Testis (tissue), 2 donors: Measurements from ENCODE around the gene IRF9.
"Not testable (repeated sequence)": the region's sequence is repeated elsewhere in the genome, so short reads cannot be mapped to it uniquely, and the experiment has no call there.

Source experiments
- POLR2A ChIP-seq: fragments of 450-650 bp; IDR thresholded peaks from one replicate; pipeline ENCODE4 v1.6.1; 2017; ENCODE audit warnings: antibody characterized with exemption, mild to moderate bottlenecking, moderate library complexity
- TF ChIP-seq, protein P1 (sequence below), 3 experiments: fragments of 450-650 bp in 2 of 3; fragments of 200-600 bp in 1 of 3; sonication (generic) in 1 of 3; IDR thresholded peaks; one replicate each; pipeline ENCODE4 v1.5.1; 2016 to 2019; ENCODE audit warnings: antibody characterized with exemption in 3 of 3, mild to moderate bottlenecking in 2 of 3, moderate library complexity in 1 of 3

DNA sequence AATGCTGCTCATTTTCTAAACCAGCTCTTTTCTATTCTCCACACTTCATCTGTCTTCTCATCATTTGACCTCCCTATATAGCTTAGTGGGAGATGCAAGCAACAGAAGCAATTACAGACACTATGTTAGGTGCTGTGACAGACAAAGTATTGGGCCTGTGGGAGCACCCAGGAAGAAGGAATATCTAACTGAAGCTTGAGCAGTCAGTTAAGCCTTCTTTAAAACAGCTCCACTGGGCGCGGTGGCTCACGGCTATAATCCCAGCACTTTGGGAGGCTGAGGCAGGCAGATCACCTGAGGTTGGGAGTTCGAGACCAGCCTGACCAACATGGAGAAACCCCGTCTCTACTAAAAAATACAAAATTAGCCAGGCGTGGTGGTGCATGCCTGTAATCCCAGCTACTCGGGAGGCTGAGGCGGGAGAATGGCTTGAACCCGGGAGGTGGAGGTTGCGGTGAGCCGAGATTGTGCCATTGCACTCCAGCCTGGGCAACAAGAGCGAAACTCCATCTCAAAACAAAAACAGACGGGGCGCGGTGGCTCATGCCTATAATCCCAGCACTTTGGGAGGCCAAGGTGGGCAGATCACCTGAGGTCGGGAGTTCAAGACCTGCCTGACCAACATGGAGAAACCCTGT lies 42.3 kb downstream of the IRF9 start:
- TF ChIP-seq, protein P1, sequence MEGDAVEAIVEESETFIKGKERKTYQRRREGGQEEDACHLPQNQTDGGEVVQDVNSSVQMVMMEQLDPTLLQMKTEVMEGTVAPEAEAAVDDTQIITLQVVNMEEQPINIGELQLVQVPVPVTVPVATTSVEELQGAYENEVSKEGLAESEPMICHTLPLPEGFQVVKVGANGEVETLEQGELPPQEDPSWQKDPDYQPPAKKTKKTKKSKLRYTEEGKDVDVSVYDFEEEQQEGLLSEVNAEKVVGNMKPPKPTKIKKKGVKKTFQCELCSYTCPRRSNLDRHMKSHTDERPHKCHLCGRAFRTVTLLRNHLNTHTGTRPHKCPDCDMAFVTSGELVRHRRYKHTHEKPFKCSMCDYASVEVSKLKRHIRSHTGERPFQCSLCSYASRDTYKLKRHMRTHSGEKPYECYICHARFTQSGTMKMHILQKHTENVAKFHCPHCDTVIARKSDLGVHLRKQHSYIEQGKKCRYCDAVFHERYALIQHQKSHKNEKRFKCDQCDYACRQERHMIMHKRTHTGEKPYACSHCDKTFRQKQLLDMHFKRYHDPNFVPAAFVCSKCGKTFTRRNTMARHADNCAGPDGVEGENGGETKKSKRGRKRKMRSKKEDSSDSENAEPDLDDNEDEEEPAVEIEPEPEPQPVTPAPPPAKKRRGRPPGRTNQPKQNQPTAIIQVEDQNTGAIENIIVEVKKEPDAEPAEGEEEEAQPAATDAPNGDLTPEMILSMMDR (IDR thresholded peaks at IDR 0.05): not testable (repeated sequence)
- not testable (repeated sequence) for TF ChIP-seq POLR2A
